HG02642 (cell line): ENCODE data around the gene ADAMTSL5.

ENCODE experiments used
- ATAC-seq: cut with Tn5 transposase; IDR thresholded peaks from one replicate; pipeline ENCODE4 v1.9.1; 2021; ENCODE audit warnings: mild to moderate bottlenecking; ENCODE audit not compliant: unreplicated experiment, poor library complexity

The ADAMTSL5 gene

DNA sequence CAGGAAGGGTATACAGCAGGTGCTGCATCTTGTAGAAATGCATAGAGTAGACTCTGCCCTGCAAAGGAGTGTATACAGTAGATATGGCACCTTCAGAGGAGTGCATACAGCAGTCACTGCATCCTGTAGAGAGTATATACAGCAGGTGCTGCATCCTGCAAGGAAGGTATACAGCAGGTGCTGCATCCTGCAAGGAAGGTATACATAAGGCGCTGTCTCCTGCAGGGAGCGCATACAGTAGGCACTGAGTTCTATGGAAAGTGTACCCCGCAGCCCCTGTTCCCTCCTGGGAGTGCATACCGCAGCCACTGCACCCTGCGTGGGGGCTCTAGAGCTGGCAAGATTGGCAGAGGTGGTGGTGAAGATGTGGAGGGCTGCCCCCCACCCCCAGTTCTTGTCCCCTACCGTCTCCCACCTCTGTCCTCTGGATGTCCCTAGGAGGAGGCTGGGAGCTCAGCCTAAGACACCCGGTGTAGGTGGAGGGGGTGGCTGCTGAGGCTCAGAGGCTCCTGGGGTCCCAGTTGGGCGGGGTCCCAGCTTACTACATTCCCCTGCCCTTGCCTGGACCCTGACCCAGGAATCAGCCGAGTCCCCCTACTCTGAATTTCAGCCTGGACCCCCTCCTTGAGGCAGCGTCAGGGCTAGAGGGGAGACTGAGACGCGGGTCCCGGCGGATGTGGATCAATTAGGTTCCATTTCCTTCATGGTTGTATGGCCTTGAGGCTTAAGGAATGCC is 2.3 kb upstream of the ADAMTSL5 start:
- ATAC-seq = no peak

DNA sequence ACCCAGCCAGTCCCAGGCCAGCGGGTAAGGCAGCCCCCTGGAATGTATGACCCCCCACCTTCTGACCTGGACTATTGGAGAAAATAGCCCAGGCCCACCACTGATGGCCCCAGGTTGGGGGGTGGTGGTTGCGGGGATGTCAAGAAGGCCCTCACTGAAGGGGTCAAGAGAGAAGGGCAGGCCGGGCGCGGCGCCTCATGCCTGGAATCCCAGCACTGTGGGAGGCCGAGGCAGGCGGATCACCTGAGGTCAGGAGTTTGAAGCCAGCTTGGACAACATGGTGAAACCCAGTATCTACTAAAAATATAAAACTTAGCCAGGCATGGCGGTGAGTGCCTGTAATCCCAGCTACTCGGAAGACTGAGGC is 1.5 kb upstream of the ADAMTSL5 start:
- no peak for ATAC-seq

DNA sequence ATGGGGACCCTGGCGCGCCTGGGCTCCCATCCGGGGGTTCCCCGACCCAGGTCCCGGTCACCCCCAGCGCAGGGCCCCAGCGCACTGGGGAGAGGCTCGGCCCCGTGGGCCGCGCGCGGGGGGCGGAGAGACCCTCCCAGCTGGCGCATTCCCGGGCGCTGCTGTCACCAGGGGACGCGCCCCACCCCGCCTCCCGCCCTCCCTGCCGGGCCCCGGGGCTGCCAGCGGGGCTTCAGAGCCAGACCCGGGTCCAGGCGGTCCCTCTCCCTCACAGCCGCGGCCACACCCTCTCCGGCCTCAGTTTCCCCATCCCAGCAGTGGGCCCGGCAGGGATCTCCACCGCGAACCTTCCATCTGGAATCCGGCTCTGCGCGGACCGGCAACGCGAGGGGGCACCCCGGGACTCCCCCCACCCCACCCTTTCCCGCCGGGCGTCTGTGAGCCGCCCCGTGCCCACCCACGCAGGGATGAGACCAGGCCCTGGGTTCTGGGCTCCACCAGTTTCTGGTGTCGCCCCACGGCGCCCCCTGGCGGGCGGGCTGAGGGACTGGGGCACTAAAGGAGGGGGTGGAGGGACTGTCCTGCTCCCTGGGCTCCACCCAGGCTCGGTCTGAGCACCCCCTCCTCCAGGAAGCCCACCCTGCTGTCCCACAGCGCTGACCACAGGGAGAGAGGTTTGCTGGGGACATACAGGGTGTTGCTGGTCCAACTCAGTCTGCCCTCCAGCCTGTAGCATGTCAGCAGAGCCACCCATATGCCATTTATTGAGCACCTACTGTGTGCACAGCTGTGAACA is 878 bp upstream of the ADAMTSL5 start:
- no peak for ATAC-seq

- no peak for ATAC-seq
These were observed 1.2 kb downstream of the ADAMTSL5 start for GRCh38 chr19:1511318-1512317.

GRCh38 chr19:1510807-1511206 is 2.0 kb downstream of the ADAMTSL5 start:
- ATAC-seq = no peak

DNA sequence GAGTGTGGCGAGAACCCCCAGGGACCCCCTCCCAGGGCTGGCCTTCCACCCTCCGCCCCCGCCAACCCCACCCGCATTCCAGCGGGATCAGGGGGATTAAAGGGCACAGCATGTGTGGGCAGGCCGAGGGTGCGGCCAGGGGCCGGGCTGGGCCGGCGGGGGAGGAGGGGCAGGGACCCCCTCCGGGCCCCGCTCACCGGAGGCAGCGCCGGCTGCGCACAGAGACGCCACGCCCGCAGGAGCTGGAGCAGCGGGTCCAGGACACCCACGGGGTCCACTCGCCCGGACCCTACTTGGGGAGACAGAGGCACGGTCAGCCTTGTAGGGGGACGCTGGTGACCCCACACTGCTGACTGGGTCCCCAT is 2.4 kb downstream of the ADAMTSL5 start:
- no peak for ATAC-seq

GRCh38 chr19:1509602-1510441 is 3.0 kb downstream of the ADAMTSL5 start:
- no peak for ATAC-seq

DNA sequence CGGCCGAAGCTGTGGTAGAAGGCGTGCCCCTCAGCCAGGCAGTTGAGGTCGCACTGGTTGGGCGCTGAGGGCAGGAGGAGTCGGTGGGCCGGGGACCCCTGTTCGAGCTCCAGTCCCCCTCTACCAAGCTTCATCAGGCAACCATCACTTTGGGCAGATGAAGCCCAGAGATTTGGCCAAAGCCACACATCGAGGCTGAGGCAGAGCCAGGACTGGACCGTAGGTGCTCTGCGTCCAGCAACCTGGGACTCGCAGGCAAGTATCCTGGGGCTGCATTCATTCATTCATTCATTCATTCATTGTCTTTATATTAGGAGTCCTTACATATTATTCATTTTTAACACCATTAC is 4.3 kb downstream of the ADAMTSL5 start:
- no peak for ATAC-seq

DNA sequence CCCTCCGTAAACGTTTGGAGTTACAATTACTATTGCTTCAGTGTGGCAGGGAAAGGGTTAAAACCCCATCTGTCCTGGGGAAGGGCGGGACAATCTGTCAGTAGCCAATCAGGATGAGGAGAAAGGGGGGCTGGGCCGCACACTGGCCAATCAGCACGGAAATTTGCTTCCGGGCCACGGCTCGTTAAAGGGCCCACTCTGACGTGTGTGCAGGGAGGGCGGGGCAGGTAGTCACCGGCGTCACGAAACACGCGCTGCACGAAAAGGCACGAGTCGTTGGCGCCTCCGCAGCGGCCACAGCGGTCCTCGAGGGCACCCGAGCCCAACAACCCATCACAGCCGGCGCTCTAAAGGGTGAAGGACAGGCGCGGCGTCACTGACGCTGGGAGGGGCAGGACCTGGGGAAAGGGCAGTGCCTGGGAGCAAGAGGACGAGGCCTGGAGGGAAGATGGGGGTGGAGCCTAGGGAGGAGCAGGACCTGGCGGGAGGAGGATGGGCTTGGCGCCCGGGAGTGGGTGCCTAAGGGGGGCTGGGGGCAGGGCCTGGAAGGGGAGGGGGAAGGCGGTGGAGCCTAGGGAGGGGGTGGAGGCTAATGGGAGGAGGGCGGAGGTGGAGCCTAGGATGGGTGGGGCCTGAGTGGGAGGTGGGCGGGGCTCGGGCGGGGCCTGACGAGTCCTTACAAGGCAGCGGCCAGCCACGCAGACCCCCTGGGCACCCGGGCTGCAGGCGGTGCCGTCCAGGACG is 4.9 kb downstream of the ADAMTSL5 start:
- no peak for ATAC-seq

DNA sequence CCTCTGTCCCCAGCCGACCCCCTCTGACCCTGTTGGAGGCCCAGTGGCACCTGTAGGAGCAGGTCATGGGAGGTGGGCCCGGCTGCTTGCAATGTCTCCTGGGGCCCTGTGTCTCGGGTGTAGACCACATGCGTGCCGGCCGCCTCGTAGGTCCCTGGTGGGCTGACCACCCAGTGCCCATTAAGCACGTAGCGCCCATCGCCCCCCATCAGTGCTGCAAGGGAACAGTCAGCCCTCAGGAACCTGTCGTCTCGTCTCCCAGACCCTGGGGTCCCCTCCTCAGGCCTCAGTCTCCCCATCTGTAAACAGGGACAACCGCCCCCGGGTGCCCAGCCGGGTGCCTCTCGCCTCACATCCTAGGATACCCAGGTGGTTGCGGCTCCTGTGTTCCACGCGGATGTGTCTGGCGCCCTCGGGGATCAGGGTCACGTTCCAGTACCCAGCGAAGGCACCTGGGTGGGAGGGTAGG is 5.6 kb downstream of the ADAMTSL5 start:
- no peak for ATAC-seq

GRCh38 chr19:1505991-1506881 is 6.6 kb downstream of the ADAMTSL5 start:
- no peak for ATAC-seq

DNA sequence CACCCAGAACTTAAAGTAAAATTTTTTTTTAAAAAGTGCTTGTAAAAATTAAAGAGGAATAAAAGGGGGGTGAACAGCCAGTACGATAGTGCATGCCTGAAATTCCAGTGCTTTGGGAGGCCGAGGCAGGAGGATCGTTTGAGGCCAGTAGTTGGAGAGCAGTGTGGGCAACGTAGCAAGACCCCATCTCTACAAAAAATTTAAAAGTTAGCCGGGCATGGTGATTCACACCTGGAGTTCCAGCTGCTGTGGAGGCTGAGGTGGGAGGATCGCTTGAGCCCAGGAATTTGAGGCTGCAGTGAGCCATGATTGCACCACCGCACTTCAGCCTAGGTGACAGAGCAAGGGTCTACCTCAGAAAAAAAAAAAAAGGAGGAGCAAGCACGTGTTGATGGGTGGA is 7.8 kb downstream of the ADAMTSL5 start:
- no peak for ATAC-seq

DNA sequence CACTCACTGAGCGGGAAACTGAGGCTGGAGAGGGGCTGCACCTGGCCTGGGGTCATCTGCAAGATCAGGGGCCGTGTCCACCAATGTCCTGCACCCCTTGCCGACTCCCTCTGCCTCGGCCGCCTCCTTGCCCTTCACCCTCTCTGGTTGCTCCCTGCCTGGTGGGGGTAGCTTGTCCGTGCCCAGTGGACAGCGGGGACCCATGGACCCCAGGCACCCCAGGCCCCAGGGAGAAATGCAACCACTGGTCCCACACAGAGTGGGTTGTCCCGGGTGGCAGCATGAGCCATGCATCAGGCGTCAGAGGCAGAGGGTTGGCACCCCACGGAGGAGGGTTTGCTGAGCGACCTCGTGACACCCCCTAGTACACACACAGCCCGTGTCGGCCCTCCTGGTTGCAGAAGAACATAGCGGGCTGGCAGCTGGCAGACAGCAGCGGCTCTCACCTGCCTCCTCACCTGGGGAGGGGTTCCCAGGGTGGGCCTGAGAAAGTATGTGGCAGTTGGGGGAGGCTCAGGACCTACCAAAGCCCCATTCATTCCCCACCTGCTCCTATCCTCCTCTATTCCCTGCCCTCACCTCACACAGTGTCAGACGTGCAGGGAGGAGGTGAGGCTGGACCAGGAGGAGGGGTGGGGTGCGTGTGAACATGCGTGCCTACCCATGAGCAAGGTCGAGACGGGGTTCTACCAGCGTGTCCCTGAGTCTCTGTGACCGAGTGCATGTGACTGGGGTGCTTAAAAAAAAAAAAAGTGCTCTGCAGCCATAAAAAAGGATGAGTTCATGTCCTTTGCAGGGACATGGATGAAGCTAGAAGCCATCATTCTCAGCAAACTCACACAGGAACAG is 8.7 kb downstream of the ADAMTSL5 start:
- ATAC-seq = no peak

DNA sequence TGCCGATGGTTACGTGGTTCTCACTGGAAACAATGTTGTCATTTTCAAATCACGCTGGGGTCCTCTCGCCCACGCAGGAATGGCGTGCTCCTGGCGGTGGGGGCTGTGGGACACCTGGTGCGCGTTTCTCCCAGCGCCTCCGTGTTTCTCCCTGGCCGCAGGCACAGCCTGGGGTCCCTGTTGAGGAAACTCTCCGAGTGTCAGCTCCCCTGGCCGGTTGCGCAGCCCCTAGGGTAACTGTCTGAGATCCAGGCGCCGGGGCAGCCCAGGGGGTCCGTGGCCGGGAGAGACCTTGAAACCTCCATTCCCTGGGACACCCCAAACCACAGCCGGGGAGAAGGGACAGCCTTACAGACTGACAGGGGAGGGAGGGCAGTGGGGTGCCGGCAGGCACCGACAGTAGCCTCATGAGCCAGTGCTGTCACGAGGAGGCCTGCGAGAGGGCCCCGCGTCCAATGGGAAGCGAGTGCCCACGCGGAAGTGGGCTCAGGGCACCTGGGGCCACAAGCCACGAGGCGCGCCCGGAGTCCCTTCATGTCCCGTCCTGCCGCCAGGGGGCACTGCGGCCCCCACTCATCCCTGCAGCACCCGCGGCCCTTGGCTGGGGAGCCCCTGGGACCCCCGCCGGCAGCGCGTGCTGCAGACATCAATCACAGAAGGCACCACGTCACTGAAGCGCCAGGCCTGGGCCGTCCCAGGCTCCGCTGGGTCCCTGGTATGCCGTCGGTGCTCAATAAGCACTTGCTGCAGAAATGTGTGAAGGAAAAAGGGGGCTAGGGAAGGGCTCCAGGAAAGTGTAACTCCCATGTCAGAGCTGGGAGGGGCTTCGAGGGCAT is 9.5 kb downstream of the ADAMTSL5 start:
- ATAC-seq = no peak

DNA sequence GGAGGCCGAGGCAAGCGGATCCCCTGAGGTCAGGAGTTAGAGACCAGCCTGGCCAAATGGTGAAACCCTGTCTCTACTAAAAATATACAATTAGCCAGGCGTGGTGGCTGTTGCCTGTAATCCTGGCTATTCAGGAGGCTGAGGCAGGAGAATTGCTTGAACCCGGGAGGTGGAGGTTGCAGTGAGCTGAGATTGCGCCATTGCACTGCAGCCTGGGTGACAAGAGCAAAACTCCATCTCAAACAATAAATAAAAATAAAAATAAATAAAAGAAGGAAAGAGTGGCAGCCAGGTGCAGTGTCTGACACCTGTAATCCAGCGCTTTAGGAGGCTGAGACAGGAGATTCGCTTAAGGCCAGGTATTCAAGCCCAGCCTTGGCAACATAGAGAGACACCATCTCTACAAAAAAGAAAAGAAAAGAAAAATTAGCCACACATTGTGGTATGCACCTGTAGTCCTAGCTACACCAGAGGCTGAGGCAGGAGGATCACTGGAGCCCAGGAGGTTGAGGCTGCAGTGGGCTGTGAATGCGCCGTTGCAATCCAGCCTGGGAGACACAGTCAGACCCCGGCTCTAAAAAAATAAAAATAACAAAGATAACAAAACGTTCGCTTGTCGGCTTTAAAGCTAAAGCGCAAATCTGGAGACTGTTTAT is 10.3 kb downstream of the ADAMTSL5 start:
- ATAC-seq = no peak

DNA sequence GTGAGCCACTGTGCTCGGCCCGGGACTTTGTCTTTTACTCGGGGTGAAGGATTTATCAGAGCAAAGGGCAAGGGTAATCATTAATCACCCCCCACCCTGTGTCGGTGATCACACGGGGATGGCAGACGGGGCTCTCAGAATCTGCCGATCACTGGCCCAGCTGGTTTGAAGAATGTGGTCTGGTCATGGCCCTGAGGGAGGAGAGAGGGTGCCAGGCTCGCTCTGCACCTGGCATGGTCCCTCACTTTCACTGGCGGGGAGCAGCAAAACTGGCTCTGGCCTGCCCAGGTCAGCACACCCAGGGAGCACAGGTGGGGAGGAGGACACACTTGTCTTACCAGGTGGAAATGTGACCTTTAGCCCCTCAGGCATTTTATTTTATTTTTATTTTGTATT is 11.6 kb downstream of the ADAMTSL5 start:
- ATAC-seq = no peak
